HG02610 (cell line): ENCODE measurements around the gene BNIP5.

Experiments used
- ATAC-seq: cut with Tn5 transposase; IDR thresholded peaks from one replicate; pipeline ENCODE4 v1.9.1; 2021; ENCODE audit warnings: mild to moderate bottlenecking, moderate library complexity; ENCODE audit not compliant: unreplicated experiment

BNIP5 gene

GRCh38 chr6:36269834-36270705, 66.6 kb downstream of the BNIP5 start, which contains the start of gene PNPLA1:
TSS of gene PNPLA1 (plus strand) at chr6:36270060. CDS start at chr6:36270460, 400 bp downstream.
- ATAC-seq, result no peak

GRCh38 chr6:36268478-36269275, 68.0 kb downstream of the BNIP5 start:
- ATAC-seq, result no peak

DNA sequence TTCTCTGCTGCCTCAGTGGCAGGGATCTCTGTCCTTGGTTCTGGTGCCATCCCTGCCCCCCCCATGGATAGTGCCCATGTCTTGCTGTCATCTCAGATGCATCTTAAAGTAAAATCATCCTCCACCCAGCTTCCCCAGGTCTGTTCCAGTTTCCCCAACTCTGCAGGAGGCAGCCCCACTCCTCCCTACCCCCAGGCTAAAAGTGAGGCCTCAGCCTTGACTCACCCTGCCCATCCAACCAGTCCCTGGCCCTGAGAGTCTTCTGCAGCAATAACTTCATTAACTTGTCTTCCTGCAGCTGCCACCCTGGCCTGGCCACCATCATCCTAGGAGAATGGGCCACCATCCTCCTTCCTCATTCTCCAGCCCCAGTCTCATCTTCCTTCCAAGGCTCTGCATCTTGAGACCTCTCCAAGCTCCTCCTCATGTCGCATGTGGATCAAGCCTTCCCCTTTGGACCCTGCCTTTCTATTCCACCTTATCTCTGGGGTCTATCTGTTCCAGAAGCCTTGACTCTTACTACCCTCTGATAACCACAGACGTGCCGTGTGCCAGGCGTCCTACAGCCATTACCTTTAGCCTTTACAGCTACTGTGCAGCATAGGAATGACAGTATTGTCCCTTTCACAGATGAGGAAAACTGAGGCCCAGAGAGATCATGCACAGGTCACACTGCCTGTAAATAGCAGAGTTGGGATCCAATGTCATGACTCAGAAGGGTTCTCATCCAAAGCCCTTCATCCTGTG, 68.8 kb downstream of the BNIP5 start:
- ATAC-seq, result no peak

DNA sequence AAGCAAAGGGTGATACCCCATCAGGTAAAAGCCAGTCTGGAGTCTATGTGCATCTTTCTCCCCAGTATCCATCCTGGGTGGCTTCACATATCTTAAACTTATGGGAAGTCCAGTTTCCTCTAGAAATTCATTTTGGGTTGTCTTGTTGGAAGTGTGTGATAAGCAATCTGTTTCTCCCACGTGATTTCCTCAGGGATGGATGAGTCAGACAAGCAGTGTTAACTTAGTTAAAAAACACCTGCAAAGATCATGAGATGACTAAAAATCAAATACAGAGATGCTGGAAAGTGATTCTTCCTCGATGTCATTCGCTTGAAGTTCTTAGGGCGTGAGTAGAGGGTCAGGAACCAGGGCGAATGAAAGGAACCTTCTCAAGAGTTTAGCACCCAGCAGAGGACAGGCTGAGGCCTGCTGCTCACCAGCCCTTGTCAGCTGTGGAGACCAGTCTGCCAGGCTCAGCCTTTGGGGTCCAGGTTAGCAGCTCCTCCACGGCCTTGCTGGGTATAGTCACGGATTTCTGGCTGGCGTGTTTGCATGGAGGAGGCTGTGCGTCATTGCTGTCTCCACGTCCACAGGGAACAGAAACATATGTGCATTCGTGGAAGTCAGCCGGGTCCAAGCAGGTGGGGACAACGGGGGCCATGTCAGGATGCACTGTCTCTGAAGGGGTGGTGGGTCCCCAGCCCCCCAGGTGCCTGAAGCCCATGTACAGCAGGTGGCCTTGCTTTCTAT, 69.6 kb downstream of the BNIP5 start:
- ATAC-seq, result no peak
